HG03520 (cell line): Measurements from ENCODE around the gene LTBP2.

Source experiments
- ATAC-seq: cut with Tn5 transposase; IDR thresholded peaks from one replicate; pipeline ENCODE4 v1.9.1; 2021; ENCODE audit warnings: mild to moderate bottlenecking, moderate library complexity; ENCODE audit not compliant: unreplicated experiment

LTBP2 gene

GRCh38 chr14:74611650-74612349 lies at the start of gene LTBP2:
Gene LTBP2 (minus strand): TSS chr14:74612237. CDS start chr14:74611944, 293 bp downstream.
- no peak for ATAC-seq

- ATAC-seq = no peak
Measured at GRCh38 chr14:74660863-74661262, 48.8 kb upstream of the LTBP2 start.

- ATAC-seq = no peak
Measured at GRCh38 chr14:74660167-74660566, 48.1 kb upstream of the LTBP2 start.

GRCh38 chr14:74658535-74659131 lies 46.6 kb upstream of the LTBP2 start:
- no peak for ATAC-seq

- no peak for ATAC-seq
Measured at GRCh38 chr14:74656964-74657363, 44.9 kb upstream of the LTBP2 start.

GRCh38 chr14:74655599-74656395 lies 43.8 kb upstream of the LTBP2 start:
- ATAC-seq = no peak

GRCh38 chr14:74654931-74655330 lies 42.9 kb upstream of the LTBP2 start:
- no peak for ATAC-seq

GRCh38 chr14:74653386-74654138 lies 41.5 kb upstream of the LTBP2 start:
- no peak for ATAC-seq

- ATAC-seq = no peak
Measured at GRCh38 chr14:74652541-74652940, 40.5 kb upstream of the LTBP2 start.

- no peak for ATAC-seq
Measured at GRCh38 chr14:74650927-74651686, 39.1 kb upstream of the LTBP2 start.

GRCh38 chr14:74649673-74650072 lies 37.6 kb upstream of the LTBP2 start:
- ATAC-seq = no peak

- no peak for ATAC-seq
Measured at GRCh38 chr14:74649167-74649566, 37.1 kb upstream of the LTBP2 start.

- no peak for ATAC-seq
Measured at GRCh38 chr14:74648601-74649000, 36.6 kb upstream of the LTBP2 start.

GRCh38 chr14:74647678-74648461 lies 35.8 kb upstream of the LTBP2 start:
- no peak for ATAC-seq

- ATAC-seq = no peak
Measured at GRCh38 chr14:74647061-74647677, 35.1 kb upstream of the LTBP2 start.

GRCh38 chr14:74645756-74646470 lies 33.9 kb upstream of the LTBP2 start:
- ATAC-seq = no peak

- no peak for ATAC-seq
Measured at GRCh38 chr14:74645244-74645643, 33.2 kb upstream of the LTBP2 start.

GRCh38 chr14:74641601-74642391 lies 29.8 kb upstream of the LTBP2 start:
- no peak for ATAC-seq
